HFF-Myc (cell line): ENCODE results near the gene TRIM65.

Source experiments
- DNase-seq: peaks from one replicate; pipeline ENCODE4 v3.0.0-alpha.2; 2011; ENCODE audit warnings: low read depth; ENCODE audit errors: extremely low read depth
- H3K4me3 ChIP-seq: replicated peaks from 2 replicates; pipeline ENCODE4 v1.5.1; 2011; ENCODE audit warnings: low read depth, mild to moderate bottlenecking, control low read depth, low read length
- TF ChIP-seq, protein P1 (sequence below): IDR thresholded peaks from 2 replicates; pipeline ENCODE4 v1.5.1; 2012; ENCODE audit warnings: mild to moderate bottlenecking, low read depth, low read length, control low read depth; ENCODE audit errors: missing control alignments

TRIM65 gene

DNA sequence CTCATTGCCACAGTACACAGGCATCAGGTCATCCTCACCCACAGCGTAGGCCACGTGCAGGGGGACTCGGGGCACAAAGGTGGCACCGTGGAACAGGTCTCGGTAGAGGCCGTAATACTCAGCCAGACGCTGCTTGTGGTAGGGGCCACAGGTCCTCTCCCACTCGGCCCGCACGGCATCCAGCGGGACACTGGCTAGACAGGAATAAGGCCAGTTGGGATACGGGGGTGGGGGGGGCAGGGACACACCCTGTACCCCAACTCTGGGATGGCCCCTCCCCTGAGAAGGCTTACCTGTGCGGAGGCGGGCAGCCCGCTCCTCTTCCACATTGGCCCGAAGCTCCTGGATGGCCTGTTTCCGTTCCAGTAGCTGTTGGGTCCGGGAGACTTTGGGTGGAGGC lies 5.0 kb upstream of the TRIM65 start:
- DNase-seq: no peak
- H3K4me3 ChIP-seq: no peak overlapping the region
- TF ChIP-seq, protein P1, sequence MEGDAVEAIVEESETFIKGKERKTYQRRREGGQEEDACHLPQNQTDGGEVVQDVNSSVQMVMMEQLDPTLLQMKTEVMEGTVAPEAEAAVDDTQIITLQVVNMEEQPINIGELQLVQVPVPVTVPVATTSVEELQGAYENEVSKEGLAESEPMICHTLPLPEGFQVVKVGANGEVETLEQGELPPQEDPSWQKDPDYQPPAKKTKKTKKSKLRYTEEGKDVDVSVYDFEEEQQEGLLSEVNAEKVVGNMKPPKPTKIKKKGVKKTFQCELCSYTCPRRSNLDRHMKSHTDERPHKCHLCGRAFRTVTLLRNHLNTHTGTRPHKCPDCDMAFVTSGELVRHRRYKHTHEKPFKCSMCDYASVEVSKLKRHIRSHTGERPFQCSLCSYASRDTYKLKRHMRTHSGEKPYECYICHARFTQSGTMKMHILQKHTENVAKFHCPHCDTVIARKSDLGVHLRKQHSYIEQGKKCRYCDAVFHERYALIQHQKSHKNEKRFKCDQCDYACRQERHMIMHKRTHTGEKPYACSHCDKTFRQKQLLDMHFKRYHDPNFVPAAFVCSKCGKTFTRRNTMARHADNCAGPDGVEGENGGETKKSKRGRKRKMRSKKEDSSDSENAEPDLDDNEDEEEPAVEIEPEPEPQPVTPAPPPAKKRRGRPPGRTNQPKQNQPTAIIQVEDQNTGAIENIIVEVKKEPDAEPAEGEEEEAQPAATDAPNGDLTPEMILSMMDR: no peak

GRCh38 chr17:75900691-75901533 lies 4.2 kb upstream of the TRIM65 start:
- DNase-seq: no peak
- TF ChIP-seq, protein P1: no peak
- H3K4me3 ChIP-seq: no peak overlapping the region

DNA sequence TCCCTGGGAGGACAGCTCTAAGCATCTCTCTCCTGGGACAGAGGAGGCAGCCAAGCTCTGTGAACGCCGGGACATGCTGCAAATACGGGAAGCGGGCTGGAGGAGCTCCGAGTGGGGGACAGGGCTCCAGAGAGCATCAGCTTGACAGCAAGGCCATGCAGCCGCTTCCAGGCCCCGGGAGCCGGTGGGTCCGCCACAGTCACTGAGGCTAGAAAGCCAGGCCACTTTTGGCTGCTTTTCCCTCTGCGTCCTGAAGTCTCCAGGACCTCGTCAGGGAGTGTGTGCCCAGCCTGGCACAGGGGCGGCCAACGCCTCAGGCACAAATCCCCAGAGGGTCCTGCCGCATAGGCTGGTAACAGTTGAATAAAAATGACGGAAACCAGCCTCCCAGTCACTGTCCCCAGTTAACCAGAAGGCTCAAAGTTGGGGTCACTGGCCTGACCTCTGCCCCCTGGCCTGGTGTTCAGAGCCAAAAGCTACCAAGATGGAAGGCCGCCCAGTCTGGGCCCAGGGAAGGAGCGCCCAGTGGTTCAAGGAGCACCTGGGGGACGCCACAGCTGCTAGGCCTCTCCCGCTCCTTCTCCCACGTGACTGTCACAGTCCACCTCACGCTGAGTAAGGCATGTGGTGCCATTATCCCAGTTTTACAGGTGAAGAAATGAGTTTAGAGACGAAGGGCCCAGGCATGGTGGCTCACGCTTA lies 3.2 kb upstream of the TRIM65 start:
- TF ChIP-seq, protein P1: no peak
- H3K4me3 ChIP-seq: no peak overlapping the region
- DNase-seq: no peak

DNA sequence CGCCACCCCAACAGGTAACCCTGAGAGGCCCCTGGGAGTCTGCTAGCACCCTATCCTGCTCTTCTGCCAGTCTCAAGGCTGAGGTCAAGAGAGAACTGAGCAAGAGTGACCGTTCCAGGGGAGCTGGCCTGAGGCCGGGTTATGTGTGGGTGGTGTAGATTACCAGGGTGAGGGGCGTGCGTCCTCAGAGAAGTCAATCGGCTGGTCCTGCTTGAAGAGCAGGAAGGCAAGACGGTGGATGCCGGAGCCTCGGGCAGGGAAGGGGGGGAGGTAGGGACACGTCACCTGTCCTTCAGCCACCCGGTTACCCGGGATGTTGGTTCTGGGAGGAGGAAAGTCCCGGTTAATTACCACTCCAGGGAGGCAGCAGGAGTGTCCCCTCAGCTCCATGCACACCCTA lies 2.6 kb upstream of the TRIM65 start:
- no peak overlapping the region for H3K4me3 ChIP-seq
- no peak for DNase-seq
- TF ChIP-seq, protein P1: no peak

GRCh38 chr17:75898791-75899190 lies 2.0 kb upstream of the TRIM65 start:
- H3K4me3 ChIP-seq: no peak overlapping the region
- TF ChIP-seq, protein P1: no peak

DNA sequence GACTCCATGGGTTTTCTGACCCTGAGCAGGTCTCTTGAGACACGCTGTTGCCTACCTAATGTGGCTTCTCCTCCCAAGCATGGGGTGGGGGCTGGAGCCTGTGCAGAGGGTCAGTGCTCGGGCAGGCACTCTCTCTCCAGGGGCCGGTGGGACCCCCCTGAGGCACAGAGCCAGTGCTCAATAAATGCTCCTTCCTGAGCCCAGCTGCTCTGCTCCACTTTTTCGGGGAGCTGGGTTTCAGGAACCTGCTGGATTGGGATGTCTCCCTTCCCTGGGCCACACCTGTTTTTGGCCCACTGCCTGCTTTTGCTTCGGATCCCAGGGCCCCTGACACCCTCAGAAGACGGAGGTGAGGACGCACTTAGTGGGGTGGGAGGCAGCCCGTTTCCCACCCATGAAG lies 1.3 kb upstream of the TRIM65 start:
- H3K4me3 ChIP-seq: no peak overlapping the region
- no peak for DNase-seq
- TF ChIP-seq, protein P1: no peak

More at GRCh38 chr17:75898791-75899190, 2.0 kb upstream of the TRIM65 start:
- DNase-seq: no peak
